Endothelial cell of umbilical vein (primary cell): ENCODE measurements around the gene NKD1. TPM values are rescaled to one million over a fixed set of nuclear protein-coding genes. Genes with fewer than 3 reads are reported as not detected.

Source experiments
- BruUV-seq: library from RNA; stranded (reverse); fragments of 400-500 nt; replicated peaks from 2 replicates; lab custom pipeline; 2021; lab: Mats Ljungman, UMichigan
- CTCF ChIA-PET: fragments of 300-600, 350-600 bp; sonication (Branson Sonifier 250); formaldehyde crosslinking; loops from one replicate; lab custom pipeline; 2021; ENCODE audit warnings: antibody characterized with exemption, inconsistent platforms; lab: Charles Lee
- POLR2A ChIA-PET: fragments of 300-600, 350-600 bp; sonication (Branson Sonifier 250); formaldehyde crosslinking; loops from one replicate; lab custom pipeline; 2021; ENCODE audit warnings: antibody characterized with exemption, inconsistent platforms; lab: Charles Lee
- DNase-seq: peaks from one replicate; pipeline ENCODE4 v3.0.0-alpha.2; 2011; ENCODE audit warnings: low read depth, low spot score
- FAIRE-seq: peaks from 2 replicates; lab custom pipeline; 2011; peaks lifted over from hg19 to GRCh38; lab: Jason Lieb, UNC
- H2AFZ ChIP-seq: 2 replicates; pipeline ENCODE4 v1.6.0; 2012; ENCODE audit warnings: low read depth, low read length, control low read depth, inconsistent platforms
- H3K27ac ChIP-seq: 2 replicates; pipeline ENCODE4 v1.5.1; 2011; ENCODE audit warnings: low read depth, mild to moderate bottlenecking, control low read depth, low read length, moderate library complexity; ENCODE audit not compliant: insufficient read depth
- H3K27me3 ChIP-seq, 2 experiments: 2 replicates each; pipeline versions ENCODE4 v1.6.0 to v1.6.1; 2011; ENCODE audit warnings: low read length in 2 of 2, mixed read lengths in 1 of 2; ENCODE audit not compliant: control insufficient read depth in 2 of 2, insufficient read depth in 2 of 2
- H3K36me3 ChIP-seq, 2 experiments: 2 replicates in 1 of 2; 3 replicates in 1 of 2; pipeline ENCODE4 v1.5.1; 2011; ENCODE audit warnings: low read length in 2 of 2, mild to moderate bottlenecking in 1 of 2, moderate library complexity in 1 of 2; ENCODE audit not compliant: control insufficient read depth in 2 of 2, insufficient read depth in 2 of 2; ENCODE audit errors: extremely low read depth in 1 of 2
- H3K4me1 ChIP-seq: 3 replicates; pipeline ENCODE4 v1.5.1; 2011; ENCODE audit warnings: mild to moderate bottlenecking, low read length; ENCODE audit not compliant: control insufficient read depth, insufficient read depth; ENCODE audit errors: extremely low read depth
- H3K4me2 ChIP-seq: 2 replicates; pipeline ENCODE4 v1.6.1; 2011; ENCODE audit warnings: low read length, control low read depth, mixed read lengths; ENCODE audit not compliant: insufficient read depth
- H3K4me3 ChIP-seq, 3 experiments: fragments of 200-600 bp in 1 of 3; sonication (generic), shearing (Covaris generic) in 1 of 3; replicated peaks in 1 of 3; 2 replicates each; pipeline ENCODE4 v1.5.1; 2011 to 2016; ENCODE audit warnings: control low read depth in 3 of 3, low read length in 3 of 3, mild to moderate bottlenecking in 2 of 3, inconsistent platforms in 1 of 3, low read depth in 1 of 3, moderate library complexity in 1 of 3; ENCODE audit not compliant: insufficient read depth in 1 of 3
- H3K79me2 ChIP-seq: 2 replicates; pipeline ENCODE4 v1.6.0; 2012; ENCODE audit warnings: low read length, inconsistent platforms; ENCODE audit not compliant: control insufficient read depth, insufficient read depth
- H3K9ac ChIP-seq: replicated peaks from 2 replicates; pipeline ENCODE3; 2011; ENCODE audit warnings: low read length, control low read depth; ENCODE audit not compliant: insufficient read depth; ENCODE audit errors: extremely low read depth
- H3K9me1 ChIP-seq: replicated peaks from 3 replicates; pipeline ENCODE4 v1.6.0; 2011; ENCODE audit warnings: mild to moderate bottlenecking, low read length; ENCODE audit not compliant: control insufficient read depth, insufficient read depth; ENCODE audit errors: extremely low read depth
- H3K9me3 ChIP-seq: replicated peaks from 2 replicates; pipeline ENCODE4 v1.5.1; 2012; ENCODE audit warnings: low read length, inconsistent platforms; ENCODE audit not compliant: control insufficient read depth, insufficient read depth
- H4K20me1 ChIP-seq: replicated peaks from 2 replicates; pipeline ENCODE3; 2011; ENCODE audit warnings: mild to moderate bottlenecking, low read length; ENCODE audit not compliant: control insufficient read depth, insufficient read depth; ENCODE audit errors: extremely low read depth
- CTCF ChIP-seq, 2 donors: IDR thresholded peaks; 1 replicate in 1 of 2; 2 replicates in 1 of 2; pipeline ENCODE4 v1.5.1; 2011; ENCODE audit warnings: low read length in 2 of 2, mild to moderate bottlenecking in 2 of 2, moderate library complexity in 2 of 2, control low read depth in 1 of 2, inconsistent platforms in 1 of 2, low read depth in 1 of 2; ENCODE audit not compliant: insufficient read depth in 1 of 2; ENCODE audit errors: extremely low read depth in 1 of 2
- EZH2 ChIP-seq: IDR thresholded peaks from 2 replicates; pipeline ENCODE4 v1.6.1; 2012; ENCODE audit warnings: borderline replicate concordance, low read depth, mild to moderate bottlenecking, moderate library complexity, low read length, inconsistent platforms; ENCODE audit not compliant: severe bottlenecking
- FOS ChIP-seq: IDR thresholded peaks from 2 replicates; pipeline ENCODE4 v1.6.1; 2011; ENCODE audit warnings: mild to moderate bottlenecking, low read length, moderate library complexity, borderline replicate concordance; ENCODE audit not compliant: insufficient read depth
- GATA2 ChIP-seq: IDR thresholded peaks from 2 replicates; pipeline ENCODE4 v1.7.0; 2011; ENCODE audit warnings: low read depth, mild to moderate bottlenecking, moderate library complexity, mixed read lengths, low read length; ENCODE audit not compliant: insufficient read length, insufficient read depth
- JUN ChIP-seq: IDR thresholded peaks from 2 replicates; pipeline ENCODE4 v1.6.1; 2011; ENCODE audit warnings: borderline replicate concordance, low read depth; ENCODE audit not compliant: insufficient read length, insufficient read depth
- MYC ChIP-seq: IDR thresholded peaks from one replicate; pipeline ENCODE4 v1.6.1; 2011; ENCODE audit warnings: mild to moderate bottlenecking, low read depth, low read length
- POLR2A ChIP-seq: IDR thresholded peaks from 2 replicates; pipeline ENCODE4 v1.6.1; 2012; ENCODE audit warnings: low read depth, mild to moderate bottlenecking, control low read depth, low read length
- POLR2AphosphoS5 ChIP-seq: IDR thresholded peaks from 2 replicates; pipeline ENCODE4 v1.6.1; 2012; ENCODE audit warnings: low read depth, mild to moderate bottlenecking, control low read depth, low read length, moderate library complexity; ENCODE audit not compliant: insufficient read depth
- dilution Hi-C: fragments of 300-500 bp; cut with MboI; formaldehyde crosslinking; loops from one replicate; pipeline ENCODE4 v1.15.0; 2019; ENCODE audit warnings: low sequenced_read_pairs; ENCODE audit not compliant: extremely low pct_ligation_motif_present
- intact Hi-C: fragments of 100-400 bp; cut with micrococcal nuclease; formaldehyde crosslinking; loops from one replicate; pipeline ENCODE4 v1.10.0; 2022
- polyA plus RNA-seq, 4 experiments: library from polyadenylated mRNA; depleted of rRNA in 3 of 4; stranded (reverse) in 3 of 4; unstranded in 1 of 4; fragments of >200 nt; gene quantifications; 2 replicates each; pipeline versions ENCODE4 v1.2.1 to v1.2.3, GENCODE V29; 2011 to 2012; ENCODE audit warnings: missing spikeins in 1 of 4
- total RNA-seq: library from RNA; stranded (reverse); gene quantifications from 2 replicates; pipeline ENCODE4 v1.2.3, GENCODE V29; 2021
- TF ChIP-seq, protein P1 (sequence below): IDR thresholded peaks from 2 replicates; pipeline ENCODE4 v1.6.1; 2011; ENCODE audit not compliant: insufficient read depth, insufficient read length

The NKD1 gene
- total and polyA plus RNA-seq, 2 donors (not counting 3 experiments of a cell fraction or from before 2014, with no cell fraction given), result not detected

GRCh38 chr16:50525262-50525661 lies 22.9 kb upstream of the NKD1 start:
- Histone ChIP-seq H3K4me2 (no peak overlapping the region), H3K9ac (no peak overlapping the region), H3K27me3 (no peaks in the 10 kb centered on the region), H2AFZ (no peak overlapping the region), H3K4me1 (no peaks in the 10 kb centered on the region), H4K20me1 (no peaks in the 10 kb centered on the region), H3K4me3 (no peak overlapping the region), H3K27ac (no peak overlapping the region), H3K79me2 (no peaks in the 10 kb centered on the region), H3K36me3 (no peaks in the 10 kb centered on the region), H3K9me1 (no peaks in the 10 kb centered on the region), H3K9me3 (no peaks in the 10 kb centered on the region)
- DNase-seq, result no peak
- ChIA-PET POLR2A (no interaction called here), CTCF (no interaction called here)
- intact Hi-C loops, result no loop called here
- TF ChIP-seq POLR2AphosphoS5 (no peak), POLR2A (no peak), JUN (no peak), FOS (no peak), GATA2 (no peak), EZH2 (no peak), CTCF (IDR thresholded peaks at IDR 0.05; ENCODE audit: extremely low read depth in 1 of 2, insufficient read depth in 1 of 2, low read depth in 1 of 2, low read length in 2 of 2) (no peak), MYC (no peak)
- TF ChIP-seq, protein P1, sequence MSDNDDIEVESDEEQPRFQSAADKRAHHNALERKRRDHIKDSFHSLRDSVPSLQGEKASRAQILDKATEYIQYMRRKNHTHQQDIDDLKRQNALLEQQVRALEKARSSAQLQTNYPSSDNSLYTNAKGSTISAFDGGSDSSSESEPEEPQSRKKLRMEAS, result no peak
- dilution Hi-C loops, result no loop called here
- BruUV-seq, result no TSS peak
- FAIRE-seq, result no peak
